Measurements from ENCODE around the gene STAT4. TPM values are rescaled to one million over a fixed set of nuclear protein-coding genes. Genes with fewer than 3 reads are reported as not detected.

STAT4 gene
- total RNA-seq, 2 experiments from 2014 or later, result 77.1 to 83.0 TPM

DNA sequence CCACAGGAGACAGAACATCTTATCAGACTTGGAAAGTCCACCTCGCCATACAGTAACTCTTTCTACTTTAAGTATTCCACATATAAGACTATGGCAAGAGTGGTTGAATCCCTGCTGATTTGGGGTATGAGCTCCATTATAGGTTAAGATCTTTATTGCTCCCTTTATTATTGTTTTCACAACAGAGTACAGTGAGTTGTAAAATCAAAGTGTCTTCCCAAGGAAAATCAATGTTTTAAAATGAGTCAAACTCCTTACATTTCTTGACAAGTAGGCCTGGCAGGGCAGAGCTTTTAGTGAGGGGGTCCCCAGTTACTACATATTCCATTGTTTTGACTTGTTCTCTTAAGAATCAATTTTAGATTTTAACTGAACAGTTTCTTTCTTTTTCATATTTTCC, 87.2 kb downstream of the STAT4 start:
- DNase-seq (no peak), ATAC-seq (ENCODE audit: poor library complexity) (no peak)
- peaks cover 30% of the 10 kb centered on the region for H3K4me1 ChIP-seq (ENCODE audit: insufficient read depth, low read length)
- Mint-ChIP-seq H3K4me3 (peak overlapping the region; percentile 40), H3K27ac (peak overlapping the region; percentile 67), H3K4me1 (ENCODE audit: low read depth) (peaks cover 77% of the 10 kb centered on the region), H3K36me3 (ENCODE audit: low read depth) (peaks cover 54% of the 10 kb centered on the region), H3K9me3 (no peaks in the 10 kb centered on the region), H3K27me3 (no peaks in the 10 kb centered on the region)
- peaks cover 35% of the 10 kb centered on the region for H3K36me3 ChIP-seq (ENCODE audit: insufficient read depth, low read length)
- no peaks in the 10 kb centered on the region for H3K9me3 ChIP-seq (ENCODE audit: control insufficient read depth in 1 of 2, insufficient read depth in 1 of 2, low read length in 2 of 2)
- no peak for TF ChIP-seq CTCF (IDR thresholded peaks at IDR 0.05)
- CTCF ChIA-PET, result interaction anchor here (2.3 to 3.1 kb wide), 2 partner anchors 12 to 92 kb away, joined by 7 to 18 read pairs; no protein-coding TSS in a partner anchor
- H3K27me3 ChIP-seq (ENCODE audit: control insufficient read depth in 1 of 2, insufficient read depth in 2 of 2, low read length in 2 of 2), result no peaks in the 10 kb centered on the region
- intact Hi-C loops (cut with DNase I, micrococcal nuclease), result loop anchor here in 1 of 2 experiments (10.0 kb wide), 1 partner anchor 51 kb away; no protein-coding TSS in a partner anchor
- POLR2A ChIA-PET, result interaction anchor here (2.0 kb wide), 1 partner anchor 11 kb away, joined by 7 read pairs; no protein-coding TSS in a partner anchor
- peak overlapping the region in 1 of 2 donors; percentile 4 for H3K27ac ChIP-seq (ENCODE audit: low read depth in 1 of 2, low read length in 2 of 2)
- no peak overlapping the region for H3K4me3 ChIP-seq (ENCODE audit: low read length)

- peak overlapping the region; percentile 8 for H3K4me3 Mint-ChIP-seq
- ATAC-seq (ENCODE audit: poor library complexity) (peak; percentile 83), DNase-seq (peak in 9 of 14 experiments; percentile 10 to 80 (median 19))
- no peaks in the 10 kb centered on the region for H3K27me3 Mint-ChIP-seq
- Histone ChIP-seq H3K9me3 (ENCODE audit: control insufficient read depth in 1 of 2, insufficient read depth in 1 of 2, low read length in 2 of 2) (no peaks in the 10 kb centered on the region), H3K27me3 (ENCODE audit: control insufficient read depth in 1 of 2, insufficient read depth in 2 of 2, low read length in 2 of 2) (no peaks in the 10 kb centered on the region), H3K4me3 (ENCODE audit: low read length) (peak overlapping the region; percentile 0), H3K27ac (ENCODE audit: low read depth in 1 of 2, low read length in 2 of 2) (peak overlapping the region; percentile 50 to 59), H3K36me3 (ENCODE audit: insufficient read depth, low read length) (peaks cover 40% of the 10 kb centered on the region), H3K4me1 (ENCODE audit: insufficient read depth, low read length) (peaks cover 40% of the 10 kb centered on the region)
- peaks cover 52% of the 10 kb centered on the region for H3K36me3 Mint-ChIP-seq (ENCODE audit: low read depth)
- H3K27ac Mint-ChIP-seq, result peak overlapping the region; percentile 90
- intact Hi-C loops (cut with DNase I, micrococcal nuclease), result loop anchor here in 1 of 2 experiments (10.0 kb wide), 1 partner anchor 53 kb away; no protein-coding TSS in a partner anchor
- CTCF ChIA-PET, result interaction anchor here (0.7 to 3.1 kb wide), 2 partner anchors 10 to 38 kb away, joined by 3 to 18 read pairs; no protein-coding TSS in a partner anchor
- POLR2A ChIA-PET, result interaction anchor here (0.7 to 2.6 kb wide), 8 partner anchors 9 to 616 kb away, joined by 3 to 33 read pairs (median 7); partner anchors contain the start of gene STAT4
- H3K4me1 Mint-ChIP-seq (ENCODE audit: low read depth), result peaks cover 73% of the 10 kb centered on the region
- no peaks in the 10 kb centered on the region for H3K9me3 Mint-ChIP-seq
- no peak for TF ChIP-seq CTCF (IDR thresholded peaks at IDR 0.05)
These were observed 89.3 kb downstream of the STAT4 start for GRCh38 chr2:191061381-191061980.

GRCh38 chr2:191059308-191059707, 91.5 kb downstream of the STAT4 start:
- CTCF ChIA-PET, result interaction anchor here (2.7 kb wide), 1 partner anchor 96 kb away, joined by 8 read pairs; no protein-coding TSS in a partner anchor
- Mint-ChIP-seq H3K27ac (peak overlapping the region; percentile 54), H3K27me3 (no peaks in the 10 kb centered on the region), H3K36me3 (ENCODE audit: low read depth) (peaks cover 48% of the 10 kb centered on the region), H3K4me1 (ENCODE audit: low read depth) (peaks cover 71% of the 10 kb centered on the region), H3K9me3 (no peaks in the 10 kb centered on the region), H3K4me3 (no peak overlapping the region)
- intact Hi-C loops (cut with DNase I, micrococcal nuclease), result no loop called here
- H3K4me3 ChIP-seq (ENCODE audit: low read length), result no peak overlapping the region
- H3K36me3 ChIP-seq (ENCODE audit: insufficient read depth, low read length), result peaks cover 40% of the 10 kb centered on the region
- H3K27me3 ChIP-seq (ENCODE audit: control insufficient read depth in 1 of 2, insufficient read depth in 2 of 2, low read length in 2 of 2), result no peaks in the 10 kb centered on the region
- no peak for TF ChIP-seq CTCF (IDR thresholded peaks at IDR 0.05)
- POLR2A ChIA-PET, result interaction anchor here (1.2 kb wide), 1 partner anchor 91 kb away, joined by 6 read pairs; the partner anchor contains the start of gene STAT4
- ATAC-seq (ENCODE audit: poor library complexity) (no peak), DNase-seq (no peak)
- no peak overlapping the region for H3K27ac ChIP-seq (ENCODE audit: low read depth in 1 of 2, low read length in 2 of 2)
- H3K4me1 ChIP-seq (ENCODE audit: insufficient read depth, low read length), result peaks cover 37% of the 10 kb centered on the region
- H3K9me3 ChIP-seq (ENCODE audit: control insufficient read depth in 1 of 2, insufficient read depth in 1 of 2, low read length in 2 of 2), result no peaks in the 10 kb centered on the region

Data from CD4-positive, alpha-beta T cell (primary cell).